GM18508 (cell line): Measurements from ENCODE around the gene UTP18.
"Not testable (repeated sequence)": the region's sequence is repeated elsewhere in the genome, so short reads cannot be mapped to it uniquely, and the experiment has no call there.

Experiments
- ATAC-seq: cut with Tn5 transposase; IDR thresholded peaks from one replicate; pipeline ENCODE4 v1.9.1; 2021; ENCODE audit warnings: moderate number of reproducible peaks; ENCODE audit not compliant: insufficient read depth, unreplicated experiment

UTP18 gene

DNA sequence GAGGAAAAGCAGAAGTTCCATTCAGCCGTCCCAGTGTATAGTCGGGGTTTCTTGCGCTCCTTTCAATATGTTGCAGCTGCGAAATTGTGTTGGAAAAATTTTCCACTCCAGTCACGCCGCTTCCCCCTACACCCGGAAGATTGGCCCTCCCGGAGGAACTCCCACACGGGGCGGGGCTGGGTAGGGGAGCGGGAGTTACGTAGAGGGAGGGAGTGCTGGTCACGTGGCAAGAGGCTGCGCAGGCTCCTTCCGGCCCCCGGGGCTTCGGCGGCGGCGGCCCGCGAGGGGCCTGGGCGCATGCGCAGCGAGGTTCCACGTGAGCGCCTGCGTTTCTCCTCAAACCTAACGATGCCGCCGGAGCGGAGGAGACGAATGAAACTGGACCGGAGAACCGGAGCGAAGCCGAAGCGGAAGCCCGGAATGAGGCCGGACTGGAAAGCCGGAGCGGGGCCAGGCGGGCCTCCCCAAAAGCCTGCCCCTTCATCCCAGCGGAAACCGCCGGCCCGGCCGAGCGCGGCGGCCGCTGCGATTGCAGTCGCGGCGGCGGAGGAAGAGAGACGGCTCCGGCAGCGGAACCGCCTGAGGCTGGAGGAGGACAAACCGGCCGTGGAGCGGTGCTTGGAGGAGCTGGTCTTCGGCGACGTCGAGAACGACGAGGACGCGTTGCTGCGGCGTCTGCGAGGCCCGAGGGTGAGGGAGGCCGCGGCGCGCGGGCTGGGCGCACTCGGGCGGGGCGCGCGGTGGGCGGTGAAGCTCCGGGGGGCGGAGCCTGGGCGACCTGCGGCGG, at the start of gene UTP18:
Gene UTP18, plus strand, starts transcription at position 310 of the 787 bp plus-strand sequence. Its CDS starts 39 bp downstream, at position 349.
- peak; percentile 50 for ATAC-seq

DNA sequence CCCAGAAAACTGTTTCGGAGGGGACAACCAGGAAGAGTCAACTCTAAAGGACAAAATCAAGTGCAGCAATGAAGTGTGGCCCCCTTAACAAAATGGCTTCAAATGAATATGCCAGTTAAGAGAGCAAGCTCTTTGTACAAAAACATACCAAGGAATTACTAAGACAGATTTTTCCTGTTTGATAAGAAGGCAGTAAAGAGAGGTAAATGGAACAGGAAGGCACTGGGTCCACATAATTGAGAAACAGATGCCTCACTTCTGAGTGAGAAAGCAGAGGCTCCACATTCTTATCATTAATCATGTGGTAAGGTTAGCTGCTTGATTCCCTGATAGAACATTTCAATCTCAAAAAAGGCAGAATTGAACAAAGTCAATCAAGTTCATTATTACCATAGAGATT, 45.4 kb upstream of the UTP18 start:
- ATAC-seq, result no peak

DNA sequence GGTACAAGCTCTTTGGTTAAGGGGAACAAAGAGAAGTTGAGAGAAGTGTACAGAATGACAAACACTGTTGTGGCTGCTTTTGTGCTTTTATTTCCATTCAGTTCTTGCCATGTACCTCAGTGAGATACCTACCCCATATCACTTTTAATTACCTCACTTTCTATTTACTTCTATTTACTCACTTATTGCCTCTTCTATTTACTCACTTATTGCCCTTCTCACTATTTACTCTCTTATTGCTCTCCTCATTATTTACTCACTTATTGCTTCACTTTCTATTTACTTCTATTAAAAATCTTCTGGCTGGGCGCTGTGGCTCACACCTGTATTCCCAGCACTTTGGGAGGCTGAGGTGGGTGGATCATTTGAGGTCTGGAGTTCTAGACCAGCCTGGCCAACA, 42.4 kb upstream of the UTP18 start:
- ATAC-seq, result no peak

DNA sequence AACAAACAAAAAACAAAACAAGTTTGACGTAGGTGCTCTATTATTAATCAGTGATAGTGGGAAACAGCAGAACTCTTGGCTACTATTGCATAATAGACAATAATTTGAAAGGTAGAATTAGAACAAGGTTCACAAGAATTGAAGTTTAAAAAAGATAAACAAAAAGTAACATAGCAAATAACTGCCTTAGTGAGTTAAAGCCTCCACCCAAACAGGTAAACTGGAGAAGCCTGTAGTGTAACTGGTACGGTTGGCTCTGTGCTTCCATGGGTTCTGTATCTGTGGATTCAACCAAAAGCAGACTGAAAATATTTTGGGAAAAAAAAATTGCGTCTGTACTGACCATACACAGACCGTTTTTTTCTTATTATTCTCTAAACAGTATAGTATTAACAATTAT, 39.0 kb upstream of the UTP18 start:
- no peak for ATAC-seq

DNA sequence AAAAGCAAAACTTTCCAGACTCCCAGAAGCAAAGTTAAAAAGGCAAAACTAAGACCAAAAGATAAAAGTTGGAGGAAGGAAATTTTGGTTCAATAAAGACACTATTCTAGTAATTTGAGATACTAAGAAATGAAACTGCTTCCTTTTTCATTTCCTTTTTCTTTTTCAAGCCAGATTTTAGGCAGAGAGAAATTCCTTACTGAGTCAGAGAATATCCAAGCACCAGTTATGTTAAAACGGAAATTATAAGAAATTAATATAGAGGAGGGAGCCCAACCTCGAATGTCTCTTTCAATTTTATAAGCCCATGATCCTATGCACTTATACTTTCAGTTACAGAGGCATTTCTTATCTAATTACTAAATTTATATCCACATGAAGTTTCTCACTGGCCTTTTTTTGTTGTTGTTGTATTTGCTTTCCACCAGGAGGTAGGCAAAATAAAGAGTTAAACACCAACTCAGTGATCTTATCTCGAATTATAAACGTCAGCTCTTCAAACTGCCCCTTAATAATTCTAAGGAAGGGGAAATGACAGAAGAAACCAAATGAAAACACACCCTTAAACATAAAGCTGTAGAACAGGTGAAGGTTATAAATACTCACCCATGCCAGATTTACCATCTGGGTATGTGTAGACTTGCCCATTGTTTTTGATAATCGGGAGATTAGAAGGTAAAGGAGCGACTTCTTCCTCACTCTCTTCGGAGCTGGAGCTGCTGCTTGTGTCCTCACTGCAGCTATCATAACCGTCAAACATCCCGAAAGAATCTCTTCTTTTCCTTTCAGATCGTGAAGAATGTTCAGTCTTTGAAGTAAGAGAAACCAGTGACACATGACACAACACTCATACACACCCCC, 35.7 kb upstream of the UTP18 start:
- ATAC-seq, result no peak

DNA sequence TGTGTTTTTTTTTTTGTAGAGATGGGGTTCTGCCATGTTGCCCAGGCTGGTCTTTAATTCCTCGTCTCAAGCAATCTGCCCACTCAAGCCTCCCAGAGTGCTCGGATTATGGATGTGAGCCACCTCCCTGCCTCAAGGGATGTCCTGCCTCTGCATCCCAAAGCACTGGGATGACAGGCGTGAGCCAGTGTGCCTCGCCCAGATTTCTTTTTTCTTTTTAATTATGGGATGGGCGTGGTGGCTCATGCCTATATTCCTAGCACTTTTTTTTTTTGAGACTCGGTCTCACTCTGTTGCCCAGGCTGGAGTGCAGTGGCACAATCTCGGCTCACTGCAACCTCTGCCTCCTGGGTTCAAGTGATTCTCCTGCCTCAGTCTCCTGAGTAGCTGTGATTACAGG, 34.8 kb upstream of the UTP18 start:
- ATAC-seq, result not testable (repeated sequence)

DNA sequence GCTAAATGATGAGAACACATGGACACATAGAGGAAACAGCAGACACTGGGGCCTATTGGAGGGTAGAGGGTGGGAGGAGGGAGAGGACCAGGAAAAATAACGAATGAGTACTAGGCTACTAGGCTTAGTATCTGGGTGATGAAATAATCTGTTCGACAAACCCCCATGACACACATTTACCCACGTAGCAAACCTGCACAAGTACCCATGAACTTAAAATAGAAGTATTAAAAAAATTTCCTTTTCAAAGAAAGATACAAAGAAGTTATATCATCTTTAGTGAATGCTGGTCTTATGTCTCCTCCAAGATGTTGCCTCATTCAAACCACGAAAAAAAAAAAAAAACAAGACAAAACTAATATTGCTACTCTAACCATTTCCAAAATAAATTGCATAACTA, 32.2 kb upstream of the UTP18 start:
- ATAC-seq, result no peak

DNA sequence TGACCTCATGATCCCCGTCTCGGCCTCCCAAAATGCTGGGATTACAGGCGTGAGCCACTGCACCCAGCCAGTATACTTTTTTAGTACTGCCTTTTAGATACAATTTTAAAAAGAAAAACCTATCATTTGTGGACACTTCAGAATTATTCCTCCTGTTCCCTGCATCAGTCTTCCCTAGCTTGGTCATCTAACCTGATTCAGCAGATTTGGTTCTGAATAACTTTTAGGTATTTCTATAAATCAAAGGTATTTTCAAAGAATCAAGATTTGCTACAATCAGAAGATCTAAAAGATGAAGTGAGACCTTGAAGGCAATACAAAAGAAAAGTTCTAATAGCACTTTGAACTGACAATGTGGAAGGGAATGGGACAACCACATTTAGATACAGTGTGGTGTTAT, 30.5 kb upstream of the UTP18 start:
- ATAC-seq, result no peak

DNA sequence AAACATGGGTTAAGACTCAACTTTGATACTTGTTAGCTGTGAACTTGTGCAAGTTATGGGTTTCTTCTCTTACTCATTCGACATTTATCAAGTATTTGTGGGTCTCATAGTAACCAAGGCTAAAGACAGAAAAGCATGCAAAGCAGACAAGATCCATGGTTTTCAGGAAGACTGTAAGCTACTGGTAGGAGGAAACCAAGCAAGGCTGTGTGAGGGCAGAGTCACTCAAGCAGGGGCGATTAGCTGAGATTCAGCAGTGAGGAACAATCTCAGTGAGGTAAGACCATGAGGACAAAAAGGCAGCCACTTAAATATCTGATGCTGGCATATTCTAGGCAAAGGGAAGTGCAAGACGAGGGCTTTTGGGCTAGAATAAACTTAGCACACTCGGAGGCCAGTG, 30.0 kb upstream of the UTP18 start:
- no peak for ATAC-seq

DNA sequence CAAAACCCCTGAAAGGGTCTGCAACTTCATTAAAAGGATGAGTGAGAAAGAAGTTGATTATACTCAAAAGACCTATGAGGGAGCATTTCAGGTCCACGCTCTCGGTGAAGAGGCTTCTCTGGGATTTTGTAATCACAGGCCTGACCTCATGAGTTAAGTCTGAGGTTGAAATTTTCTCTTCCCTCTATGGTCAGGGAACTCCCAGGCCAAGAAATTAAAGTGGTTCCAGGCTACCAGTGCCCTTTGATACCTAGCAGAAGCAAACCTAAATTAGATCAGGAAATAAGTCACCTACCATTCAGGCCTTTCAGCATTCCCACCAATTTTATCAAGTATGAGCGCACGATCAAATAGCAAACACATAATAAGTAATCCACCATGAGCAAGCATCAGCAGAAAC, 28.3 kb upstream of the UTP18 start:
- no peak for ATAC-seq

DNA sequence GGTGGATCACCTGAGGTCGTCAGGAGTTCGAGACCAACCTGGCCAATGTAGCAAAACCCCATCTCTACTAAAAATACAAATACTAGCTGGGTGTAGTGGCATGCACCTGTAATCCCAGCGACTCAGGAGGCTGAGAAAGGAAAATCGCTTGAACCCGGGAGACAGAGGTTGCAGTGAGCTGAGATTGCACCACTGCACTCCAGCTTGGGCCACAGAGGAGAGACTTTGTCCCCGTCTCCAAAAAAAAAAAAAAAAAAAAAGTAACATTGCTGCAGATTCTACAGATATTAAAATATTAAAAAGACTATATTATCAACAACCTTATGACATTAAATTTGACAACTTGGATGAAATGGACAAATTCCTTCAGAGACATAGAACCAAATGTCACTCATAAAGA, 26.2 kb upstream of the UTP18 start:
- no peak for ATAC-seq

DNA sequence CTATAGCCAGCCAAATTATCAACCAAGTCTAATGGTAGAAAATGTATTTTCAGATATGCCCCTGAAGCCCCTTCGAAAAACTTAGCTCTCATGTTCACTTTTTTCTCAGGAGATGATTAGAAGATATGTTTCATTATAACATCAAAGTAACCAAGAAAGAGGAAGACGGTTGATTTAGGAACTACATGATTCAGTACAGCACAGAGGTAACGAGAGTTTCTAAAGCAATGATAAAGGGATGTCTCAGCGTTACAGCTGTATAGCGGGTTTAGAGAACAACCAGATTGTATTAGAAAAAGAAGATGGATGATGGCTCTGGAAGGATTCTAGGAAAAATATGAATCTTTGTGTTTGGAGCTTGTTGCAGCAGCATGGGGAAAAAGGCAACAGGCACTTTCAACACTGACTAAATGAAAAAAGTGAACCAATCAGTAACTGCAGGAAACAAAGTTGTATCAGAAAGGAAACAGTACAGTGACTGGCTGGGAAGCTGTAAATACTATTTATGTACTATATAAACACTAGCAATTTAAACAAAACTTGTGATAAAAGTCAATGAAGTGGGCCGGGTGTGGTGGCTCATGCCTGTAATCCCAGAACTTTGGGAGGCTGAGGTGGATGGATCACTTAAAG, 22.0 kb upstream of the UTP18 start:
- no peak for ATAC-seq

DNA sequence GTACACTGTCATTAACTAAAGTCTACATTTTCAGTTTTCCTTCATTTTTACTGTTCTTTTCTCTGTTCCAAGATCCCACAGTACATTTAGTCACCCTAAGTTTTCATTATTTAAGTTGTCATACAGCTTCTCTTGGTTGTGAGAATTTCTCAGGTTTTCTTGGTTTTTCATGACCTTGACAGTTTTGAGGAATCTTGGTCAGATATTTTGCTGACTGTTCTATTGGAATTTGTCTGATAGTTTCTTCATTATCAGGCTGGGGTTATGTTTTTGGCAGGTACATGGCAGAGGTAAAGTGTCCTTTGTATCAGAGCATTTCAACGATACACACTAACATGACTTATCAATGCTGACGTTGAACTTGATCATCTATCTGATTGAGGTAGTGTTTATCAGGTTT, 20.1 kb upstream of the UTP18 start:
- ATAC-seq, result no peak

DNA sequence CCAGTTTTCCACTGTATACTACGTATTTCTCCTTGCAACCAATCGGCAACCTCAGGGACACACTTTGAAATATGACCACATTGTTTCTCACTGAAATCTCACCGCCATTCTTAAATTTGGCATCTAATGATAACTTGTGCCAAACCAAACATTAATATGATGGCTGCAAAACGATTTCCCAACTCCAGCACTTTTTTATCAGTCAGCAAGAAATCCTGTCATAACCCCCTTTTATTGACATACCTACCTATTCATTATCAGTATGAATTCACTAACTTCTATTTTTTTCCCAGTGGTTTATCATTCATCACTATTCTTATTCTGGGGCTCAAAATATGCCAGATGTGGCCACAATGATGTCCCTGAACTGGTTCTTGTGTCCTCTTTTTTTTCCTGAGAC, 16.3 kb upstream of the UTP18 start:
- ATAC-seq, result no peak

DNA sequence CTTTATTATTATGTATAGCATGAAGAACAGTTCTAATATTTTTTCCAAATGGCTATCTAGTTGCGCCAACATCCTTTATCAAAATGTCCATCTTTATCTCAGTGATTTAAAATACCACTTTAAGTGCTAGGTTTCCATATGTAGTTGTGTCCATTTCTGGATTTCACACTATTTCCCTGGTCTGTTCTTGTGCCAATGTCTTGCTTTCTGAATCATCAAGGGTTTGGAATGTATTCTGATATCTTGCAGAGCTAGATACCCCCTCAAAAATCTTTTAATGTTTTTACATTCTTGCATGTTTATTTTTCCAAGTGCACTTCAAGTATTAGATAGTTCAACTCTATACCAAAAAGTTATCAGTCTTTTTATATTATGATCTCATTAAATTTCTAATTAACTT, 14.8 kb upstream of the UTP18 start:
- ATAC-seq, result no peak

DNA sequence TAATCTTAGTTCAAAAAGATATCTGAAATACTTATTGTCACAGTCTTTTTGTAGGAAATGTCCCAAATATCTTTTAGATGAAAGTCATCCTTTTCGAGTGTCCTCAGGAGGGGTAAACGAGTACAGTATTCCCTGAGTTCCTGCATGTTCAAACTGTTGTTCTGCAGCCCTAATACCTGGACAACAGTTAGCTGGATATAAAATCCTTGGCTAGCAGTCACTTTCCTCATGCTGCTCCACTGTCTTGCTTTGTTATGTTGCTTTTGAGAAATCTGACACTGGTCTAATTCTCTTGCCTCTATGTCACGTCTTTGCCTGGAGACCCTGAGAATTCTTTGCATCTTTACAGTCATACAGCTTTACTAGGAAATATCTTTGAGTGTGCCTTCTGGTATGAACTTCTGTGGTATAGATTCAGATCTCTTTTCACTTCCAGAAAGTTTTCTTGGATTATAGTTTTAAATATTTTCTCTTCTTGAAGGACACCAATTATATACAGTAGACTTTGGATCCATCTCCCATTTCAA, 10.0 kb upstream of the UTP18 start:
- ATAC-seq, result no peak

DNA sequence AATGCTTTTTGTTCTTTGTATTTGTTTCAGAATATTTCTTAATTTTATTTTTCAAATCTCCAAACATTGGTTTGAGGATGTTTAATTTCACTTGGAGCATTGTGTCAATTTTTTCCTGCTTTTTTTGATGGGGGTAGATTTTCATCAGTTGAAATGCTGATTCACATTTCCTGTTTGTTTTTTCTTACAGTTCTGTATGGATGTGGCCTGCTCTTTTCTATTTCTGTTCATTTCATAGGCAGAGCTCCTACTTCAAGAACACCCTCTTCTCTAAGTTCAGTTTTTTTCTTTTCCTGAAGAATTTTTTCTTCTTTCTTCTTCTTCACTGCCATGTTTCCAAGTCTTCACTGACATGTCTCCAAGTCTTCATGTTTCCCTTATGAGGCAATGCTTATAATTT, 9.3 kb upstream of the UTP18 start:
- ATAC-seq, result no peak

DNA sequence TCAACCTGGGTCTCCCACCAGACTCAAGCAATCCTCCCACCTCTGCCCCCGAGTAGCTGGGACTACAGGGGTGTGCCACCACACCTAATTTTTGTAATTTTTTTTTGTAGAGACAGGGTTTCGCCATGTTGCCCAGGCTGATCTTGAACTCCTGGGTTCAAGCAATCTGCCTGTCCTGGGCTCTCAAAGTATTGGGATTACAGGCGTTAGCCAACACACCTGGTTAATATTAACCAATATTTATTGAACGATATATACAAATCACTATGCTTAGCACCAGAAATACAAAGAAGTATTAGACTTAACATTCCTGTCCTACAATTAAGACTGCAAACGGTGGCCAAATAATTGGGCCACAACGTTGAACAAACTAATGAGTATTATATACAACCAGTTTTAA, 4.7 kb upstream of the UTP18 start:
- ATAC-seq, result no peak

DNA sequence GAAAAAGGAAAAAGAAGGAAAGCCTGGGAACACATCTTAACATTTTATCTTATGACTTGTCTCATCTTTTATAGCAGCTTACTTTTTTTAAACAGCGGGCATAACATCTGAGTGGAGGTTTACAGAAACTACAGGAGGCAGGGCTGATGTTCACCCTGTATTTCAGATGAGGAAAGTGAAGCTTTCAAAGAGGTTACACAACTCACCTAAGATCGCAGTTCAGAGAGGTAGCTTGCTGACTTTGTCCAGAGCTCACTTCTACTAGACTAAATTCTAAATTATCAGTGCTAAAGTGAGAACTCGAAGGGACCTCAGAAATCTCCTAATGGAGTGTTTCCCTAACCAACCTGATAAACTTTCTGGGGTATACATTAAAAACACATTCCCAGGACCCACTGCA, 4.2 kb upstream of the UTP18 start:
- ATAC-seq, result no peak

DNA sequence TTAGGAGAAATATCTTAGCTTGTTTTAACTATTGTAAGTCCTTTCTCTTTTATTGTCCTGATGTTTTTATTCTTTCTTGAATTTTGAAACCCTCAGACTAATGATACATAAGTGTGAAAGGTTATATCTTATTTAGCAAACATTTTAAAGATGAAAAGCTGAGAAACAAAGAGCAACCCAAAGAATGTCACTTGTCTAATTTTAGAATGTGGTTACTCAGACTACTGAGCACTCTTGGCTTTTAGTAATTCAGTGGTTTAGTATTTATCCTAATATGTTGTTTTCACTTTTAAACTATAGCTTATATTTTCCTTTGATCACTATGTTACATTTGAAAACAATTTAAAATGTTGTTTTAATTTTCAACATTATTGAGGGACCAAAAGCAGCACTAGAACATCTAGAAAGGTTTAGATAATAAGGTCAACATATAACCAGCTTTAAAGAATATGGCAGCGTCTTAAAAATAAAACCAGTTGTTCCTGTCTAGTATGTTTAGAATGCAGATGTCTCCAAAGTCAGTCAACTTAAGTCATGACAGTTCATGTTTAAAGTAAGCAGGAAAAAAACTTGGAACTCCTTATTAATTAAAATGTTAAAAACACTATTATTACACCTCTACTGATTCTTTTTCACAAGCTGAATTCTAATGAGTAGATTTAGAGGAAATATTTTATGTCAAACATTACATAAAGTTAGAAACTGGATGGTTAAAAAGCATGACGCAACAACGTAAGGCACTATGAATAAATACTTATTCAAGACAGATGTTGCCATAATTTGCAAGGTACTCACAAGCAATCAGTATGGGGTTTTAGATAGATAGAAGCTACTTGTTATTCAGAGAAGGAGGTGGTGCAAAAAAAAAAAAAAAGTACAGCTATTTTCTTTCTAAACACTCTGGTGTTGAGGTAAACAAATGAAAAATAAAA, 2.9 kb upstream of the UTP18 start:
- no peak for ATAC-seq
